K562 (cell line): ENCODE results near the gene SLC1A5. TPM values are rescaled to one million over a fixed set of nuclear protein-coding genes. Genes with fewer than 3 reads are reported as not detected.

Experiments
- ATF7 ChIP-seq: fragments of 450-650 bp; IDR thresholded peaks from 2 replicates; pipeline ENCODE4 v1.7.1; 2014; ENCODE audit warnings: mild to moderate bottlenecking, moderate library complexity
- CTBP1 ChIP-seq: fragments of 450-650 bp; IDR thresholded peaks from 2 replicates; pipeline ENCODE4 v1.6.1; 2016; ENCODE audit warnings: borderline replicate concordance
- ETV1 ChIP-seq: fragments of 450-650 bp; conservative IDR thresholded peaks from 2 replicates; pipeline ENCODE4 v1.6.1; 2016; ENCODE audit warnings: missing genetic modification characterization, control low read depth, low read depth, missing compliant biosample characterization
- HNRNPH1 ChIP-seq: fragments of 200-400 bp; formaldehyde crosslinking; optimal IDR thresholded peaks from 2 replicates; pipeline ENCODE3; 2017; ENCODE audit warnings: low read depth, mild to moderate bottlenecking, low read length, moderate library complexity
- HSF4 ChIP-seq: fragments of 250-450 bp; sonication (Bioruptor Pico); IDR thresholded peaks from 2 replicates; pipeline ENCODE4 v2.1.2; 2022; ENCODE audit warnings: mild to moderate bottlenecking, moderate library complexity, borderline replicate concordance
- KDM1A ChIP-seq, 2 experiments: fragments of 450-650 bp; IDR thresholded peaks; 2 replicates each; pipeline ENCODE4 v1.6.1; 2016; ENCODE audit warnings: mild to moderate bottlenecking in 2 of 2
- MYBL2 ChIP-seq, 2 experiments: fragments of 450-650 bp in 1 of 2; sonication (generic) in 1 of 2; formaldehyde crosslinking in 1 of 2; IDR thresholded peaks; 2 replicates each; pipeline versions ENCODE4 v1.6.1 to v1.8.1; 2017 to 2022; ENCODE audit warnings: borderline replicate concordance in 1 of 2, inconsistent platforms in 1 of 2, low read depth in 1 of 2, mild to moderate bottlenecking in 1 of 2, missing genetic modification reagents in 1 of 2, moderate library complexity in 1 of 2
- RBM22 ChIP-seq: fragments of 200-400 bp; formaldehyde crosslinking; IDR thresholded peaks from 2 replicates; pipeline ENCODE4 v1.6.1; 2018; ENCODE audit warnings: low read length, low read depth; ENCODE audit not compliant: poor library complexity, severe bottlenecking
- RBM39 ChIP-seq: fragments of 200-400 bp; formaldehyde crosslinking; optimal IDR thresholded peaks from 2 replicates; pipeline ENCODE3; 2018; ENCODE audit warnings: low read depth, low read length
- RFX1 ChIP-seq: fragments of 450-650 bp; IDR thresholded peaks from 2 replicates; pipeline ENCODE4 v1.6.1; 2016; ENCODE audit warnings: mild to moderate bottlenecking, moderate library complexity
- ZNF24 ChIP-seq: fragments of 450-650 bp; IDR thresholded peaks from 2 replicates; pipeline ENCODE4 v1.6.1; 2016
- ZNF507 ChIP-seq: conservative IDR thresholded peaks from 2 replicates; pipeline ENCODE4 v1.6.1; 2017; ENCODE audit warnings: missing genetic modification characterization, missing compliant biosample characterization
- ZNF830 ChIP-seq: fragments of 250-450 bp; sonication (Bioruptor Pico); IDR thresholded peaks from 2 replicates; pipeline ENCODE4 v1.5.0; 2021; ENCODE audit warnings: mild to moderate bottlenecking
- polyA plus RNA-seq, 8 experiments: library from polyadenylated mRNA; depleted of rRNA in 4 of 8; stranded (reverse) in 5 of 8; unstranded in 3 of 8; fragments of >200 nt; fragmentation: Nextera tagmentation in 2 of 8; fragmentation: Illumina TruSeq in 1 of 8; extraction: Ambion mirVana in 2 of 8; extraction: Trizol in 1 of 8; gene quantifications; 2 replicates each; pipeline versions ENCODE4 v1.2.1 to v1.2.3, GENCODE V29; 2011 to 2014; ENCODE audit warnings: inconsistent platforms in 1 of 8, missing spikeins in 1 of 8
- total RNA-seq, 7 experiments: library from RNA; depleted of rRNA in 6 of 7; stranded (reverse); fragments of >200 nt in 6 of 7; fragmentation: Illumina TruSeq in 2 of 7; extraction: Trizol in 2 of 7; gene quantifications; 2 replicates each; pipeline versions ENCODE4 v1.2.1 to v1.2.3, GENCODE V29; 2011 to 2021; ENCODE audit warnings: low replicate concordance in 1 of 7
- TF ChIP-seq, protein P1 (sequence below): fragments of 250-450 bp; sonication (Bioruptor Pico); IDR thresholded peaks from 2 replicates; pipeline ENCODE4 v1.5.0; 2021
- TF ChIP-seq, protein P2 (sequence below): fragments of 250-450 bp; sonication (Bioruptor Pico); IDR thresholded peaks from 2 replicates; pipeline ENCODE4 v1.8.0; 2022; ENCODE audit warnings: inconsistent platforms, mild to moderate bottlenecking, moderate library complexity, borderline replicate concordance
- TF ChIP-seq, protein P3 (sequence below): fragments of 200-400 bp; formaldehyde crosslinking; IDR thresholded peaks from 2 replicates; pipeline ENCODE4 v1.6.1; 2017; ENCODE audit warnings: mild to moderate bottlenecking, low read depth, low read length, moderate library complexity
- TF ChIP-seq, protein P4 (sequence below): sonication (generic); formaldehyde crosslinking; IDR thresholded peaks from 2 replicates; pipeline ENCODE4 v1.8.1; 2023; ENCODE audit warnings: mild to moderate bottlenecking, missing genetic modification reagents
- TF ChIP-seq, protein P5 (sequence below): fragments of 250-450 bp; sonication (Bioruptor Pico); IDR thresholded peaks from 2 replicates; pipeline ENCODE4 v1.4.0; 2020; ENCODE audit warnings: mild to moderate bottlenecking, moderate library complexity, borderline replicate concordance

Gene SLC1A5
- total and polyA plus RNA-seq, 9 of the 15 experiments (the other 6 are each of a cell fraction or from before 2014, with no cell fraction given) = 31.2 to 417 (median 134) TPM

DNA sequence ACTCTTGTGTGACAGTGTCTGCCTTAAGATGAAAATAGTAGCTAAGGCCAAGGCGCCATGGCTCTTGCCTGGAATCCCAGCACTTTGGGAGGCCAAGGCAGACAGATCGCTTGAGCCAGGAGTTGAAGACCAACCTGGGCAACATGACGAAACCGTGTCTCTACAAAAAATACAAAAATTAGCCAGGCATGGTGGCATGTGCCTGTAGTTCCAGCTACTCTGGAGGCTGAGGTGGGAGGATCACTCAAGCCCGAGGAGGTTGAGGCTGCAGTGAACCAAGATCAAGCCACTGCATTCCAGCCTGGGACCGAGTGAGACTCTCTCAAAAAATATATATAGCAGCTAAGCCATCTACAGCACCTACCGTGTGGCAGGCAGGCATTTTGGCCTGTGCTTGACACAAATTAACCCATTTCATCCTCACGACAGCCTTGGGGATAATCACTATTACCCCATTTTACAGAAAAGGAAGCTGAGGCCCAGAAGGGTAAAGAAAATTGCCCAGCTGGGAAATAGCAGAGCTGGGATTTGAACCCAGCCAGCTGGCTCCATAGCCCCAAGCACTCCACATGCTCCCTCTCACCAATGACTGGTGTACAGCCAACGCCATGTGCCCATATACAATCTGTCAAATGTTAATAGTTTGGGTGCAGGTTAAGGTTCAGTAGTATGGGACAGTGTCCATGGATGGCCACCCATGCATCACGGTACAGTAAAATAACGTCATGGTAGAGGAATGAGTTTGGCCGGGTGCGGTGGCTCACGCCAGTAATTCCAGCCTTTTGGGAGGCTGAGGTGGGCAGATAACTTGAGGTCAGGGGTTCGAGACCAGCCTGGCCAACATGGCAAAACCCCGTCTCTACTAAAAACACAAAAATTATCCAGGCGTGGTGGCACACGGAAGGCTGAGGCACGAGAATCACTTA is 3.1 kb downstream of the SLC1A5 start (continued):
- TF ChIP-seq KDM1A (IDR thresholded peaks at IDR 0.05) = no peak
- no peak for TF ChIP-seq HSF4 (CRISPR knock-in tag)
- TF ChIP-seq HNRNPH1 = no peak
- no peak for TF ChIP-seq CTBP1
- TF ChIP-seq, protein P1, sequence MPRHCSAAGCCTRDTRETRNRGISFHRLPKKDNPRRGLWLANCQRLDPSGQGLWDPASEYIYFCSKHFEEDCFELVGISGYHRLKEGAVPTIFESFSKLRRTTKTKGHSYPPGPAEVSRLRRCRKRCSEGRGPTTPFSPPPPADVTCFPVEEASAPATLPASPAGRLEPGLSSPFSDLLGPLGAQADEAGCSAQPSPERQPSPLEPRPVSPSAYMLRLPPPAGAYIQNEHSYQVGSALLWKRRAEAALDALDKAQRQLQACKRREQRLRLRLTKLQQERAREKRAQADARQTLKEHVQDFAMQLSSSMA = no peak
- TF ChIP-seq RBM39 = no peak
- TF ChIP-seq, protein P2, sequence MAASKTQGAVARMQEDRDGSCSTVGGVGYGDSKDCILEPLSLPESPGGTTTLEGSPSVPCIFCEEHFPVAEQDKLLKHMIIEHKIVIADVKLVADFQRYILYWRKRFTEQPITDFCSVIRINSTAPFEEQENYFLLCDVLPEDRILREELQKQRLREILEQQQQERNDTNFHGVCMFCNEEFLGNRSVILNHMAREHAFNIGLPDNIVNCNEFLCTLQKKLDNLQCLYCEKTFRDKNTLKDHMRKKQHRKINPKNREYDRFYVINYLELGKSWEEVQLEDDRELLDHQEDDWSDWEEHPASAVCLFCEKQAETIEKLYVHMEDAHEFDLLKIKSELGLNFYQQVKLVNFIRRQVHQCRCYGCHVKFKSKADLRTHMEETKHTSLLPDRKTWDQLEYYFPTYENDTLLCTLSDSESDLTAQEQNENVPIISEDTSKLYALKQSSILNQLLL (CRISPR knock-in tag) = no peak
- TF ChIP-seq, protein P3, sequence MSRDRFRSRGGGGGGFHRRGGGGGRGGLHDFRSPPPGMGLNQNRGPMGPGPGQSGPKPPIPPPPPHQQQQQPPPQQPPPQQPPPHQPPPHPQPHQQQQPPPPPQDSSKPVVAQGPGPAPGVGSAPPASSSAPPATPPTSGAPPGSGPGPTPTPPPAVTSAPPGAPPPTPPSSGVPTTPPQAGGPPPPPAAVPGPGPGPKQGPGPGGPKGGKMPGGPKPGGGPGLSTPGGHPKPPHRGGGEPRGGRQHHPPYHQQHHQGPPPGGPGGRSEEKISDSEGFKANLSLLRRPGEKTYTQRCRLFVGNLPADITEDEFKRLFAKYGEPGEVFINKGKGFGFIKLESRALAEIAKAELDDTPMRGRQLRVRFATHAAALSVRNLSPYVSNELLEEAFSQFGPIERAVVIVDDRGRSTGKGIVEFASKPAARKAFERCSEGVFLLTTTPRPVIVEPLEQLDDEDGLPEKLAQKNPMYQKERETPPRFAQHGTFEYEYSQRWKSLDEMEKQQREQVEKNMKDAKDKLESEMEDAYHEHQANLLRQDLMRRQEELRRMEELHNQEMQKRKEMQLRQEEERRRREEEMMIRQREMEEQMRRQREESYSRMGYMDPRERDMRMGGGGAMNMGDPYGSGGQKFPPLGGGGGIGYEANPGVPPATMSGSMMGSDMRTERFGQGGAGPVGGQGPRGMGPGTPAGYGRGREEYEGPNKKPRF = no peak
- TF ChIP-seq, protein P4, sequence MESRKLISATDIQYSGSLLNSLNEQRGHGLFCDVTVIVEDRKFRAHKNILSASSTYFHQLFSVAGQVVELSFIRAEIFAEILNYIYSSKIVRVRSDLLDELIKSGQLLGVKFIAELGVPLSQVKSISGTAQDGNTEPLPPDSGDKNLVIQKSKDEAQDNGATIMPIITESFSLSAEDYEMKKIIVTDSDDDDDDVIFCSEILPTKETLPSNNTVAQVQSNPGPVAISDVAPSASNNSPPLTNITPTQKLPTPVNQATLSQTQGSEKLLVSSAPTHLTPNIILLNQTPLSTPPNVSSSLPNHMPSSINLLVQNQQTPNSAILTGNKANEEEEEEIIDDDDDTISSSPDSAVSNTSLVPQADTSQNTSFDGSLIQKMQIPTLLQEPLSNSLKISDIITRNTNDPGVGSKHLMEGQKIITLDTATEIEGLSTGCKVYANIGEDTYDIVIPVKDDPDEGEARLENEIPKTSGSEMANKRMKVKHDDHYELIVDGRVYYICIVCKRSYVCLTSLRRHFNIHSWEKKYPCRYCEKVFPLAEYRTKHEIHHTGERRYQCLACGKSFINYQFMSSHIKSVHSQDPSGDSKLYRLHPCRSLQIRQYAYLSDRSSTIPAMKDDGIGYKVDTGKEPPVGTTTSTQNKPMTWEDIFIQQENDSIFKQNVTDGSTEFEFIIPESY (CRISPR knock-in tag) = no peak; the same call in none of the 2 replicates
- TF ChIP-seq ATF7 = no peak; the same call in 1 of the 2 replicates
- TF ChIP-seq ZNF507 (tag) = no peak
- TF ChIP-seq, protein P5, sequence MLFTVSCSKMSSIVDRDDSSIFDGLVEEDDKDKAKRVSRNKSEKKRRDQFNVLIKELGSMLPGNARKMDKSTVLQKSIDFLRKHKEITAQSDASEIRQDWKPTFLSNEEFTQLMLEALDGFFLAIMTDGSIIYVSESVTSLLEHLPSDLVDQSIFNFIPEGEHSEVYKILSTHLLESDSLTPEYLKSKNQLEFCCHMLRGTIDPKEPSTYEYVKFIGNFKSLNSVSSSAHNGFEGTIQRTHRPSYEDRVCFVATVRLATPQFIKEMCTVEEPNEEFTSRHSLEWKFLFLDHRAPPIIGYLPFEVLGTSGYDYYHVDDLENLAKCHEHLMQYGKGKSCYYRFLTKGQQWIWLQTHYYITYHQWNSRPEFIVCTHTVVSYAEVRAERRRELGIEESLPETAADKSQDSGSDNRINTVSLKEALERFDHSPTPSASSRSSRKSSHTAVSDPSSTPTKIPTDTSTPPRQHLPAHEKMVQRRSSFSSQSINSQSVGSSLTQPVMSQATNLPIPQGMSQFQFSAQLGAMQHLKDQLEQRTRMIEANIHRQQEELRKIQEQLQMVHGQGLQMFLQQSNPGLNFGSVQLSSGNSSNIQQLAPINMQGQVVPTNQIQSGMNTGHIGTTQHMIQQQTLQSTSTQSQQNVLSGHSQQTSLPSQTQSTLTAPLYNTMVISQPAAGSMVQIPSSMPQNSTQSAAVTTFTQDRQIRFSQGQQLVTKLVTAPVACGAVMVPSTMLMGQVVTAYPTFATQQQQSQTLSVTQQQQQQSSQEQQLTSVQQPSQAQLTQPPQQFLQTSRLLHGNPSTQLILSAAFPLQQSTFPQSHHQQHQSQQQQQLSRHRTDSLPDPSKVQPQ (CRISPR knock-in tag) = no peak
- TF ChIP-seq ZNF24 = no peak; the same call in 1 of the 2 replicates
- no peak for TF ChIP-seq MYBL2 (IDR thresholded peaks at IDR 0.05; ENCODE audit: low read depth)
- no peak for TF ChIP-seq MYBL2 (CRISPR knock-in tag; IDR thresholded peaks at IDR 0.05; ENCODE audit: borderline replicate concordance)
- TF ChIP-seq RBM22 = no peak
- no peak for TF ChIP-seq ZNF830 (CRISPR knock-in tag)
- TF ChIP-seq RFX1 = no peak
- no peak for TF ChIP-seq ETV1 (tag)
